Measurements from ENCODE around the gene NAPEPLD. TPM values are rescaled to one million over a fixed set of nuclear protein-coding genes. Genes with fewer than 3 reads are reported as not detected.

NAPEPLD gene
- polyA plus RNA-seq, 3 donors = 1.1 to 2.2 (median 1.6) TPM

GRCh38 chr7:103073989-103074518 is 74.8 kb downstream of the NAPEPLD start:
- Histone ChIP-seq H3K4me2 (replicated peaks; ENCODE audit: extremely low read depth, low read length, poor library complexity, severe bottlenecking) (peak overlapping the region; percentile 98), H3K27me3 (ENCODE audit: control insufficient read depth in 2 of 2, insufficient read depth in 2 of 2, low read length in 2 of 2) (no peaks in the 10 kb centered on the region), H3K36me3 (replicated peaks in 1 of 2; ENCODE audit: control insufficient read depth in 1 of 2, insufficient read depth in 2 of 2, low read length in 2 of 2) (no peaks in the 10 kb centered on the region), H2AFZ (ENCODE audit: insufficient read depth, low read depth, low read length, poor library complexity, severe bottlenecking) (peak overlapping the region; percentile 94), H3K79me2 (ENCODE audit: insufficient read depth, low read length) (peaks cover 27% of the 10 kb centered on the region), H3K27ac (ENCODE audit: low read depth in 1 of 2, low read length in 2 of 2) (peak overlapping the region; percentile 35 to 76), H3K9ac (ENCODE audit: insufficient read depth, low read length, poor library complexity, severe bottlenecking) (peak overlapping the region; percentile 75), H3K9me3 (replicated peaks in 1 of 2; ENCODE audit: control insufficient read depth in 1 of 2, insufficient read depth in 1 of 2, low read length in 2 of 2) (peaks cover 0 to 4% of the 10 kb centered on the region in 2 donors), H3K4me1 (ENCODE audit: control insufficient read depth in 1 of 2, insufficient read depth in 2 of 2, low read length in 2 of 2) (peaks cover 34 to 45% of the 10 kb centered on the region in 2 donors), H4K20me1 (ENCODE audit: insufficient read depth, low read length) (no peaks in the 10 kb centered on the region), H3K4me3 (replicated peaks in 1 of 3; ENCODE audit: low read depth in 2 of 3, low read length in 3 of 3) (peak overlapping the region; percentile 68 to 89 (median 71))
- peaks cover 4 to 10% (median 9%) of the 10 kb centered on the region in 7 donors for H3K9me3 Mint-ChIP-seq
- 13% methylated on average over 5 of the region's 6 CpGs for WGBS (ENCODE audit: insufficient coverage)
- peaks cover 0 to 8% of the 10 kb centered on the region in 2 donors for H3K36me3 Mint-ChIP-seq
- peaks cover 41% of the 10 kb centered on the region for H3K4me1 Mint-ChIP-seq
- H3K27me3 Mint-ChIP-seq (ENCODE audit: low read depth in 3 of 3) = no peaks in the 10 kb centered on the region
- peak overlapping the region; percentile 88 to 98 for H3K4me3 Mint-ChIP-seq
- no peak for TF ChIP-seq CTCF (IDR thresholded peaks at IDR 0.05)
- H3K27ac Mint-ChIP-seq = peak overlapping the region; percentile 79 to 97 (median 96)
- peak in 1 of 3 donors; percentile 5 for DNase-seq
- intact Hi-C loops (cut with micrococcal nuclease) = loop anchor here in 1 of 2 donors (5.0 to 10.0 kb wide), 2 partner anchors 73 to 221 kb away; partner anchors contain the start of genes NAPEPLD and PMPCB

GRCh38 chr7:103071000-103071399 is 77.9 kb downstream of the NAPEPLD start:
- Mint-ChIP-seq H3K27ac (no peak overlapping the region), H3K4me3 (no peak overlapping the region)
- intact Hi-C loops (cut with micrococcal nuclease) = loop anchor here in 1 of 2 donors (5.0 to 10.0 kb wide), 2 partner anchors 76 to 224 kb away; partner anchors contain the start of genes NAPEPLD and PMPCB

More at GRCh38 chr7:103071000-103071399, 77.9 kb downstream of the NAPEPLD start:
- peaks cover 0 to 6% (median 0%) of the 10 kb centered on the region in 7 donors for H3K9me3 Mint-ChIP-seq
- H3K4me1 Mint-ChIP-seq = peaks cover 18% of the 10 kb centered on the region
- H3K27ac ChIP-seq (ENCODE audit: low read depth in 1 of 2, low read length in 2 of 2) = no peak overlapping the region
- peaks cover 7% of the 10 kb centered on the region for H3K79me2 ChIP-seq (ENCODE audit: insufficient read depth, low read length)
- H3K36me3 ChIP-seq (replicated peaks in 1 of 2; ENCODE audit: control insufficient read depth in 1 of 2, insufficient read depth in 2 of 2, low read length in 2 of 2) = no peaks in the 10 kb centered on the region
- H3K27me3 Mint-ChIP-seq (ENCODE audit: low read depth in 3 of 3) = peaks cover 0 to 2% (median 0%) of the 10 kb centered on the region in 3 donors
- no peak overlapping the region for H3K9ac ChIP-seq (ENCODE audit: insufficient read depth, low read length, poor library complexity, severe bottlenecking)
- H3K4me2 ChIP-seq (replicated peaks; ENCODE audit: extremely low read depth, low read length, poor library complexity, severe bottlenecking) = no peak overlapping the region
- no CpG with 5 or more reads among the region's 2 CpGs for WGBS (ENCODE audit: insufficient coverage)
- no peaks in the 10 kb centered on the region for H3K36me3 Mint-ChIP-seq
- no peak overlapping the region for H2AFZ ChIP-seq (ENCODE audit: insufficient read depth, low read depth, low read length, poor library complexity, severe bottlenecking)
- no peaks in the 10 kb centered on the region for H3K27me3 ChIP-seq (ENCODE audit: control insufficient read depth in 2 of 2, insufficient read depth in 2 of 2, low read length in 2 of 2)
- peaks cover 14 to 18% of the 10 kb centered on the region in 2 donors for H3K4me1 ChIP-seq (ENCODE audit: control insufficient read depth in 1 of 2, insufficient read depth in 2 of 2, low read length in 2 of 2)
- H4K20me1 ChIP-seq (ENCODE audit: insufficient read depth, low read length) = no peaks in the 10 kb centered on the region
- DNase-seq = no peak
- TF ChIP-seq CTCF (IDR thresholded peaks at IDR 0.05) = no peak
- no peaks in the 10 kb centered on the region for H3K9me3 ChIP-seq (replicated peaks in 1 of 2; ENCODE audit: control insufficient read depth in 1 of 2, insufficient read depth in 1 of 2, low read length in 2 of 2)
- no peak overlapping the region for H3K4me3 ChIP-seq (replicated peaks in 1 of 3; ENCODE audit: low read depth in 2 of 3, low read length in 3 of 3)

All from CD14-positive monocyte (primary cell).